ENCODE results near the gene SIVA1.

The SIVA1 gene

GRCh38 chr14:104751539-104752422 is 1.2 kb upstream of the SIVA1 start:
- no peak for DNase-seq (ENCODE audit: low spot score)

GRCh38 chr14:104752423-104752734 is 568 bp upstream of the SIVA1 start:
- no peak for DNase-seq (ENCODE audit: low spot score)

- DNase-seq (ENCODE audit: low spot score), result no peak
Observed at GRCh38 chr14:104753528-104754212, 723 bp downstream of the SIVA1 start.

GRCh38 chr14:104754213-104754851 is 1.4 kb downstream of the SIVA1 start:
- no peak for DNase-seq (ENCODE audit: low spot score)

GRCh38 chr14:104755621-104756020 is 2.7 kb downstream of the SIVA1 start:
- no peak for DNase-seq (ENCODE audit: low spot score)

GRCh38 chr14:104756477-104757237 is 3.7 kb downstream of the SIVA1 start:
- DNase-seq (ENCODE audit: low spot score), result no peak

- no peak for DNase-seq (ENCODE audit: low spot score)
Observed at GRCh38 chr14:104757238-104757585, 4.3 kb downstream of the SIVA1 start.

- no peak for DNase-seq (ENCODE audit: low spot score)
Observed at GRCh38 chr14:104757681-104758392, 4.9 kb downstream of the SIVA1 start.

- DNase-seq (ENCODE audit: low spot score), result no peak
Observed at GRCh38 chr14:104758981-104759969, 6.3 kb downstream of the SIVA1 start.

- DNase-seq (ENCODE audit: low spot score), result no peak
Observed at GRCh38 chr14:104765517-104765916, 12.6 kb downstream of the SIVA1 start.

GRCh38 chr14:104766256-104766862 is 13.4 kb downstream of the SIVA1 start:
- DNase-seq (ENCODE audit: low spot score), result no peak

GRCh38 chr14:104766863-104767633 is 14.1 kb downstream of the SIVA1 start:
- no peak for DNase-seq (ENCODE audit: low spot score)

GRCh38 chr14:104767634-104767918 is 14.6 kb downstream of the SIVA1 start:
- no peak for DNase-seq (ENCODE audit: low spot score)

- peak; percentile 87 for DNase-seq (ENCODE audit: low spot score)
Observed at GRCh38 chr14:104768437-104769323, 15.7 kb downstream of the SIVA1 start.

- no peak for DNase-seq (ENCODE audit: low spot score)
Observed at GRCh38 chr14:104769324-104770071, 16.6 kb downstream of the SIVA1 start.

GRCh38 chr14:104770072-104770579 is 17.2 kb downstream of the SIVA1 start:
- no peak for DNase-seq (ENCODE audit: low spot score)

- DNase-seq (ENCODE audit: low spot score), result peak; percentile 43
Observed at GRCh38 chr14:104770851-104771272, 17.9 kb downstream of the SIVA1 start.

All from NAMALWA (cell line).